ENCODE measurements around the gene APOF.

Gene APOF

GRCh38 chr12:56361487-56362129, 1.0 kb downstream of the APOF start:
- POLR2A ChIA-PET: interaction anchor here (0.6 kb wide), 1 partner anchor 370 kb away, joined by 3 read pairs; no protein-coding TSS in a partner anchor
- CTCF ChIA-PET: interaction anchor here (0.6 to 1.6 kb wide), 4 partner anchors 8 to 299 kb away, joined by 3 to 4 read pairs (median 4); no protein-coding TSS in a partner anchor
- Histone ChIP-seq H3K9me3 (ENCODE audit: control insufficient read depth, insufficient read depth, low read depth, low read length) (no peaks in the 10 kb centered on the region), H3K27ac (ENCODE audit: extremely low read depth, low read depth, low read length) (no peak overlapping the region), H3K36me3 (ENCODE audit: control insufficient read depth in 2 of 2, insufficient read depth in 1 of 2, low read length in 2 of 2) (no peaks in the 10 kb centered on the region), H3K4me3 (ENCODE audit: low read depth, low read length) (no peak overlapping the region), H3K4me1 (ENCODE audit: control insufficient read depth, insufficient read depth, low read length) (no peaks in the 10 kb centered on the region; the same call in 1 of the 2 replicates)
- TF ChIP-seq ZNF404 (tag by site-specific recombination; IDR thresholded peaks at IDR 0.05) (no peak), ZNF707 (tag by site-specific recombination; IDR thresholded peaks at IDR 0.05) (no peak), ZNF221 (tag by site-specific recombination; IDR thresholded peaks at IDR 0.05; ENCODE audit: borderline replicate concordance) (no peak), ZNF302 (tag by site-specific recombination; IDR thresholded peaks at IDR 0.05; ENCODE audit: low read depth) (no peak), ELK4 (IDR thresholded peaks at IDR 0.05; ENCODE audit: borderline replicate concordance, low read depth, low read length) (no peak), ZNF558 (tag by site-specific recombination; IDR thresholded peaks at IDR 0.05) (no peak), ZNF785 (tag by site-specific recombination; IDR thresholded peaks at IDR 0.05) (no peak), KLF7 (tag by site-specific recombination; IDR thresholded peaks at IDR 0.05; ENCODE audit: borderline replicate concordance) (no peak), ZNF292 (tag by site-specific recombination; IDR thresholded peaks at IDR 0.05; ENCODE audit: borderline replicate concordance, low read depth) (no peak), ZNF121 (tag by site-specific recombination; IDR thresholded peaks at IDR 0.05) (no peak), ZNF529 (tag by site-specific recombination; IDR thresholded peaks at IDR 0.05; ENCODE audit: insufficient replicate concordance) (no peak), ZNF548 (tag by site-specific recombination; IDR thresholded peaks at IDR 0.05) (no peak)

DNA sequence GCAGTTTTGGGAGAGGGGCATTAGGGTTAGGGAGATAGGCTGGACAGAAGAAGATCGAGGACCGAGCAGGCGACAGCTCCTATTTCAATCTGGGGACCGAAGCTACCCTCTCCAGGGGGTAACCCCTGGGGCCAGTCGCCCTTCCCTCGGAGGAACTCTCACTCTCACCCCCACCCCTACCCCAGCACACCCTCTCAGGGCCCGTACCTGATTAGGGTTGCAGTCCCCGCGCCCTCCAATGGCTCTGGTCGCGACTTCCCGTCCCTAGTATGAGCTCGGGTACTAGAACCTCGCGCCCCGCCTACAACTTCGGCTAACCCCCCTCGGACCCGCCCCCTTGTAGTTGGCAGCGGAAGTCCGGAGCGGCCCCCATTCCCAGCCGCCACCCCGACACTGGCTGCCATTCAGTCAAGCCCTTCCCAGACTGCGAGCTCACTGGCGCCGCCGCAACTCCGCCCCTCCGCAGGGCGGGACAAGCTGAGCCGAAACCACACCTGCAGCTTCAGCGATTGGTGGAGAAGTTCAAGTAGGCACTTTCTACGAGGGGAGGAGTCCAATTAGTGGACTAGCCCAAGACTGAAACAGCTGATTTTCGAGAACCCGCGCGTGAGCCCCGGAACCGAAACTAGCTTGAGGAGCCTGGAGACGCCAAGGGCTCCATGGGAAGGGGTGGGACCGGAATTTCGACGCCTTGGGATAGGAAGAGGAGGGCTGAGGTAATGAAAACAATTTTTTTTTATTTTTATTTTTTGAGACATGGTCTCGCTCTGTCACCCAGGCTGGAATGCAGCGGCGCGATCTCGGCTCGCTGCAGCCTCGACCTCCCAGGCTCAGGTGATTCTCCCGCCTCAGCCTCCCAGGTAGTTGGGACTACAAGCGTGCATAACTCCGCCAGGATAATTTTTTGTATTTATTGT, 2.5 kb downstream of the APOF start, which contains the start of gene STAT2:
Gene STAT2 (minus strand): TSS at position 257 of the 917 bp plus-strand sequence. CDS start 3,536 bp downstream, outside the sequence.
- Histone ChIP-seq H3K27ac (ENCODE audit: extremely low read depth, low read depth, low read length) (peak within 1 kb of the TSS; percentile 53), H3K4me3 (ENCODE audit: low read depth, low read length) (peak within 1 kb of the TSS; percentile 84), H3K36me3 (ENCODE audit: control insufficient read depth in 2 of 2, insufficient read depth in 1 of 2, low read length in 2 of 2) (peaks cover 4 to 13% of the 10 kb centered on the region in 2 experiments; a peak in 1 of 3 replicates), H3K4me1 (ENCODE audit: control insufficient read depth, insufficient read depth, low read length) (no peaks in the 10 kb centered on the region; the same call in 1 of the 2 replicates), H3K9me3 (ENCODE audit: control insufficient read depth, insufficient read depth, low read depth, low read length) (no peaks in the 10 kb centered on the region)
- CTCF ChIA-PET: interaction anchor here (0.6 to 2.0 kb wide), 9 partner anchors 9 to 104 kb away, joined by 3 to 15 read pairs (median 5); partner anchors contain the start of genes ANKRD52 and CNPY2
- POLR2A ChIA-PET: interaction anchor here (0.6 to 2.8 kb wide), 40 partner anchors 8 to 393 kb away, joined by 3 to 46 read pairs (median 5); partner anchors contain the start of genes CNPY2, CS, ESYT1 and GLS2
- peak; percentile 90 for TF ChIP-seq ZBTB48 (tag by site-specific recombination; IDR thresholded peaks at IDR 0.05)
- TF ChIP-seq, protein P1, sequence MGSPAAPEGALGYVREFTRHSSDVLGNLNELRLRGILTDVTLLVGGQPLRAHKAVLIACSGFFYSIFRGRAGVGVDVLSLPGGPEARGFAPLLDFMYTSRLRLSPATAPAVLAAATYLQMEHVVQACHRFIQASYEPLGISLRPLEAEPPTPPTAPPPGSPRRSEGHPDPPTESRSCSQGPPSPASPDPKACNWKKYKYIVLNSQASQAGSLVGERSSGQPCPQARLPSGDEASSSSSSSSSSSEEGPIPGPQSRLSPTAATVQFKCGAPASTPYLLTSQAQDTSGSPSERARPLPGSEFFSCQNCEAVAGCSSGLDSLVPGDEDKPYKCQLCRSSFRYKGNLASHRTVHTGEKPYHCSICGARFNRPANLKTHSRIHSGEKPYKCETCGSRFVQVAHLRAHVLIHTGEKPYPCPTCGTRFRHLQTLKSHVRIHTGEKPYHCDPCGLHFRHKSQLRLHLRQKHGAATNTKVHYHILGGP (tag by site-specific recombination; IDR thresholded peaks at IDR 0.05): no peak
- no peak for TF ChIP-seq SCRT1 (tag by site-specific recombination; IDR thresholded peaks at IDR 0.05; ENCODE audit: borderline replicate concordance)
- TF ChIP-seq ZNF521 (tag by site-specific recombination; IDR thresholded peaks at IDR 0.05): no peak
- peak; percentile 99 for TF ChIP-seq ZNF362 (tag by site-specific recombination; IDR thresholded peaks at IDR 0.05)
- no peak for TF ChIP-seq ZNF623 (tag by site-specific recombination; IDR thresholded peaks at IDR 0.05)
- peak; percentile 73 for TF ChIP-seq ZNF366 (tag by site-specific recombination; conservative IDR thresholded peaks at IDR 0.05)
- no peak for TF ChIP-seq ZSCAN16 (tag by site-specific recombination; IDR thresholded peaks at IDR 0.05)
- TF ChIP-seq, protein P2, sequence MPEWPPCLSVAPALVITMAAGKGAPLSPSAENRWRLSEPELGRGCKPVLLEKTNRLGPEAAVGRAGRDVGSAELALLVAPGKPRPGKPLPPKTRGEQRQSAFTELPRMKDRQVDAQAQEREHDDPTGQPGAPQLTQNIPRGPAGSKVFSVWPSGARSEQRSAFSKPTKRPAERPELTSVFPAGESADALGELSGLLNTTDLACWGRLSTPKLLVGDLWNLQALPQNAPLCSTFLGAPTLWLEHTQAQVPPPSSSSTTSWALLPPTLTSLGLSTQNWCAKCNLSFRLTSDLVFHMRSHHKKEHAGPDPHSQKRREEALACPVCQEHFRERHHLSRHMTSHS (tag by site-specific recombination; IDR thresholded peaks at IDR 0.05): no peak
- no peak for TF ChIP-seq ZNF214 (tag by site-specific recombination; IDR thresholded peaks at IDR 0.05; ENCODE audit: borderline replicate concordance)
- TF ChIP-seq, protein P3, sequence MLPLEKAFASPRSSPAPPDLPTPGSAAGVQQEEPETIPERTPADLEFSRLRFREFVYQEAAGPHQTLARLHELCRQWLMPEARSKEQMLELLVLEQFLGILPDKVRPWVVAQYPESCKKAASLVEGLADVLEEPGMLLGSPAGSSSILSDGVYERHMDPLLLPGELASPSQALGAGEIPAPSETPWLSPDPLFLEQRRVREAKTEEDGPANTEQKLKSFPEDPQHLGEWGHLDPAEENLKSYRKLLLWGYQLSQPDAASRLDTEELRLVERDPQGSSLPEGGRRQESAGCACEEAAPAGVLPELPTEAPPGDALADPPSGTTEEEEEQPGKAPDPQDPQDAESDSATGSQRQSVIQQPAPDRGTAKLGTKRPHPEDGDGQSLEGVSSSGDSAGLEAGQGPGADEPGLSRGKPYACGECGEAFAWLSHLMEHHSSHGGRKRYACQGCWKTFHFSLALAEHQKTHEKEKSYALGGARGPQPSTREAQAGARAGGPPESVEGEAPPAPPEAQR (tag by site-specific recombination; IDR thresholded peaks at IDR 0.05): no peak
- TF ChIP-seq ZNF398 (tag by site-specific recombination; IDR thresholded peaks at IDR 0.05): peak; percentile 90
- no peak for TF ChIP-seq ZNF473 (tag by site-specific recombination; IDR thresholded peaks at IDR 0.05)
